Measurements from ENCODE around the gene PTK7.

- TF ChIP-seq MAFK (IDR thresholded peaks at IDR 0.05; ENCODE audit: low read depth, low read length) (no peak), CTCF (IDR thresholded peaks at IDR 0.05; ENCODE audit: control extremely low read depth in 1 of 3, insufficient read depth in 1 of 3, low read depth in 1 of 3, low read length in 3 of 3) (no peak), EZH2 (IDR thresholded peaks at IDR 0.05; ENCODE audit: low read depth, low read length, severe bottlenecking) (no peak), KDM1A (IDR thresholded peaks at IDR 0.05; ENCODE audit: borderline replicate concordance, low read length) (no peak), POLR2A (IDR thresholded peaks at IDR 0.05; ENCODE audit: control extremely low read depth in 1 of 2, low read depth in 2 of 2, low read length in 2 of 2) (no peak), ATF2 (IDR thresholded peaks at IDR 0.05; ENCODE audit: low read length) (no peak), BRCA1 (IDR thresholded peaks at IDR 0.05; ENCODE audit: low read depth, low read length) (no peak), ATF3 (IDR thresholded peaks at IDR 0.05; ENCODE audit: insufficient read depth, low read depth, low read length) (no peak)
Measured at GRCh38 chr6:43138267-43138666, 62.2 kb downstream of the PTK7 start.
